GM19468 (cell line): ENCODE results near the gene RGPD8.

Source experiments
- ATAC-seq: cut with Tn5 transposase; IDR thresholded peaks from one replicate; pipeline ENCODE4 v1.9.1; 2021; ENCODE audit warnings: mild to moderate bottlenecking, moderate library complexity, moderate number of reproducible peaks; ENCODE audit not compliant: unreplicated experiment; ENCODE audit errors: extremely low read depth

The RGPD8 gene

DNA sequence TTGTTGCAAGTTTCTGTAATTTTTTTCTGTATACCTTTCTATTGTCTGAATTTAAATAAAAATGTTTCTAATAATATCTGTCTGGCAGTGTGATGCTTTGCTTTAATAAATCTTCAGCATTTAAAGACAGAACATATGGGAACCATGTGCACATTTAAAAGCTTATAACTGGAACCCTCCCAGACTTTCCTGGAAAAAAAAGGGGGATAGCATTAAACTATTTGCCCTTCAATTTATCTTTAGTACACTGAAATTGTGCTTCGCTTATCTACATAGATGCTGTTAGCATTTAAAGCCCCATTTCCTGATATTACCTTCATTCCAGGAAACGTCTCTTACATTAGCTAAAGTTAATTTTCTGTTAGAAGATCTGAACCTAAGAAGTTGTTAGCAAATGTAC lies 93.5 kb downstream of the RGPD8 start:
- no peak for ATAC-seq

GRCh38 chr2:112335600-112335999 lies 97.8 kb downstream of the RGPD8 start:
- ATAC-seq = no peak

DNA sequence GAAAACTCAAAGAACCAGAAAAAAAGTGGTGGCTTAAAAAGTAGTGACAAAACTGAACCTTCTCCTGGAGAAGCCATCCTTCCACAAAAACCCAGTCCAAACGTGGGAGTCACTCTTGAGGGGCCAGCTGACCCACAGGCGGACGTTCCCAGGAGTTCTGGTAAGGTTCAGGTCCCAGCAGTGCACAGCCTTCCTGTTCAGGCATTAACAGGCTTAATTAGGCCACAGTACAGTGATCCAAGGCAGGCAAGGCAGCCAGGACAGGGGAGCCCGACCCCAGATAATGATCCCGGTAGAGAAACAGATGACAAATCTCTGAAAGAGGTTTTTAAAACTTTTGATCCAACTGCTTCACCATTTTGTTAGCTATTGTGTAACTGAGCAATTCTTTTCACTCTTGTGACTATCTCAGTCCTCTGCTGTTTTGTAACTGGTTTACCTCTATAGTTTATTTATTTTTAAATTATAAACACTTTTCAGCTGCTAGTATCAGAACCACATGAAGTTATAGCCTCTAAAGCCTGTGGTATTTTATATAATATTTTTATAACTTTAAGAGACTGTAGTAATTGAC lies 101.2 kb downstream of the RGPD8 start:
- ATAC-seq = no peak

- no peak for ATAC-seq
These were observed 110.5 kb downstream of the RGPD8 start for GRCh38 chr2:112322919-112323318.

DNA sequence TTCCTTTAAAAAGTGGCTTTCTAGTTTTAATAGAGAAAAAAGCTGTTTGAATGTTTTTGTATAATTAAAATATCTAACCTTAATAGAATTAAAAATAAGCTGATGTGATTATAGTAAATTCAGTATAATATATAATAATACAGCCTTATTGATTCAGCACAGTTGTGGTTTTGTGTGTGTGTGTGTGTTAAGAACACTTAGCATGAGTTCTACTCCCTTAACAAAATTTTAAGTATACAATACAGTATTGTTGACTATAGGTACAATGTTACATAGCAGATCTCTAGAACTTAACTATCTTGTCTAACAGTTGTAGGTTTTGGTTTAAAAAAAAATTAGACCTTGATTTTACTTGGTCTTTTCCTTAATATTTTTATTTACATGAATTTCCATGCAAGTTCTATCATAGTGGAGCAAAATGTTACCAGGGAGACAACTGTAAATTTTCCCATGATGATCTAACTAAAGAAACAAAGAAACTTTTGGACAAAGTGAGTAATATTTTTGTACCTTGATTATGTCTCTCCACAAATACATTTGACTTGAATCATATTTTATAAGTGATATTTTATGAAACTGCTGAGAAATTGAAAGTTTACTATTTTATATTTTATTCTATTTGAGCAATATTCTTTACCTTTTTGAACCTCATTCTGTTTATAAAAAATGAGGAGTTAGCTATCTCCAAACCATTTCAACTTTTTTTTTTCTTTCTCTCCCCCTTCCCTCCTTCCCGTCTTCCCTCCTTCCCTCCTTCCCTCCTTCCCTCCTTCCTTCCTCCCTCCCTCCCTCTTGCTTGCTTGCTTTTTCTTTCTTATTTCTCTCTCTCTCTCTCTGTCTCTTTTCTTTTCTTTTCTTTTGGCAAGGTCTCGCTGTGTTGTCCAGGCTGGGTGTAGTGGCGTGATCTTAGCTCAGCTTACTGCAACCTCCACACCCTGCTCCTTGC lies 111.8 kb downstream of the RGPD8 start:
- ATAC-seq = no peak
